GM19025 (cell line): ENCODE data around the gene RTP5.
"Not testable (repeated sequence)": the region's sequence is repeated elsewhere in the genome, so short reads cannot be mapped to it uniquely, and the experiment has no call there.

Experiments
- ATAC-seq: cut with Tn5 transposase; IDR thresholded peaks from one replicate; pipeline ENCODE4 v1.9.1; 2021; ENCODE audit warnings: mild to moderate bottlenecking, low read depth, moderate library complexity; ENCODE audit not compliant: unreplicated experiment

RTP5 gene

GRCh38 chr2:241870081-241870541 lies 582 bp downstream of the RTP5 start:
- no peak for ATAC-seq

GRCh38 chr2:241870611-241871537 lies 1.3 kb downstream of the RTP5 start:
- no peak for ATAC-seq

GRCh38 chr2:241871538-241872312 lies 2.2 kb downstream of the RTP5 start:
- no peak for ATAC-seq

- no peak for ATAC-seq
These were observed 2.7 kb downstream of the RTP5 start for GRCh38 chr2:241872313-241872642.

GRCh38 chr2:241873081-241873802 lies 3.7 kb downstream of the RTP5 start:
- no peak for ATAC-seq

GRCh38 chr2:241873803-241874110 lies 4.2 kb downstream of the RTP5 start:
- ATAC-seq: no peak

GRCh38 chr2:241874277-241874925 lies 4.9 kb downstream of the RTP5 start:
- ATAC-seq: no peak

- not testable (repeated sequence) for ATAC-seq
These were observed 6.4 kb downstream of the RTP5 start for GRCh38 chr2:241875754-241876527.

GRCh38 chr2:241876528-241877196 lies 7.1 kb downstream of the RTP5 start:
- no peak for ATAC-seq

GRCh38 chr2:241877197-241877685 lies 7.7 kb downstream of the RTP5 start:
- ATAC-seq: no peak

GRCh38 chr2:241877989-241878970 lies 8.8 kb downstream of the RTP5 start:
- no peak for ATAC-seq

GRCh38 chr2:241879326-241879725 lies 9.8 kb downstream of the RTP5 start:
- ATAC-seq: no peak

GRCh38 chr2:241880311-241881073 lies 11.0 kb downstream of the RTP5 start:
- no peak for ATAC-seq

- peak; percentile 59 for ATAC-seq
These were observed 12.6 kb downstream of the RTP5 start for GRCh38 chr2:241882091-241882625.

- ATAC-seq: no peak
These were observed 15.4 kb downstream of the RTP5 start for GRCh38 chr2:241884951-241885290.

- ATAC-seq: no peak
These were observed 15.9 kb downstream of the RTP5 start for GRCh38 chr2:241885291-241885945.
